ENCODE measurements around the gene AKAP4.

The AKAP4 gene, protein sequence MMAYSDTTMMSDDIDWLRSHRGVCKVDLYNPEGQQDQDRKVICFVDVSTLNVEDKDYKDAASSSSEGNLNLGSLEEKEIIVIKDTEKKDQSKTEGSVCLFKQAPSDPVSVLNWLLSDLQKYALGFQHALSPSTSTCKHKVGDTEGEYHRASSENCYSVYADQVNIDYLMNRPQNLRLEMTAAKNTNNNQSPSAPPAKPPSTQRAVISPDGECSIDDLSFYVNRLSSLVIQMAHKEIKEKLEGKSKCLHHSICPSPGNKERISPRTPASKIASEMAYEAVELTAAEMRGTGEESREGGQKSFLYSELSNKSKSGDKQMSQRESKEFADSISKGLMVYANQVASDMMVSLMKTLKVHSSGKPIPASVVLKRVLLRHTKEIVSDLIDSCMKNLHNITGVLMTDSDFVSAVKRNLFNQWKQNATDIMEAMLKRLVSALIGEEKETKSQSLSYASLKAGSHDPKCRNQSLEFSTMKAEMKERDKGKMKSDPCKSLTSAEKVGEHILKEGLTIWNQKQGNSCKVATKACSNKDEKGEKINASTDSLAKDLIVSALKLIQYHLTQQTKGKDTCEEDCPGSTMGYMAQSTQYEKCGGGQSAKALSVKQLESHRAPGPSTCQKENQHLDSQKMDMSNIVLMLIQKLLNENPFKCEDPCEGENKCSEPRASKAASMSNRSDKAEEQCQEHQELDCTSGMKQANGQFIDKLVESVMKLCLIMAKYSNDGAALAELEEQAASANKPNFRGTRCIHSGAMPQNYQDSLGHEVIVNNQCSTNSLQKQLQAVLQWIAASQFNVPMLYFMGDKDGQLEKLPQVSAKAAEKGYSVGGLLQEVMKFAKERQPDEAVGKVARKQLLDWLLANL

DNA sequence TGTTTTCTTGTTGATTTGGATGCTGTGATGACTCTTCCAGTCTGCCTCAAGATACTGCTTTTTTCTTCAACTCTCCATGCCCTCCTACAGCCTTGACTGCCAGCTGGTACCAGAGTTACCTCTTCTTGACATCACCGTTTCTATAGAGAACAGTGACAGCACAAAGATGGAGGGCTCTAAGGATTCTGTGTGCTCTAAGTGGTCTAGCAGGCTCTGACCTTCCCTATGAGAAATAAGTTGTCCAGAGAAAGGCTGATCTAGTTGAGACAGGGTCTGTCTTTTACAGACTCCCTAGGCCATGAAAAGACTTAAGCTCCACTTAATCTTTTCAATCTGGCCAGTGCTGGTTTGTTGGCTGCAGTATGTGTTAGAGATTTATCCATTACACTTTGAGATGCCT is at the start of gene AKAP4:
Gene AKAP4 (minus strand): TSS at position 101 of the 400 bp plus-strand sequence. CDS start 118 bp downstream, outside the sequence.
- DNase-seq (ENCODE audit: low read depth), result no peak
- no peak for TF ChIP-seq CTCF (conservative IDR thresholded peaks at IDR 0.05; ENCODE audit: control insufficient read depth, insufficient read depth, low read depth, low read length)
- H3K4me3 ChIP-seq (ENCODE audit: control insufficient read depth, low read depth, low read length), result no peak within 1 kb of the TSS

GRCh38 chrX:50211510-50211909 is 10.7 kb upstream of the AKAP4 start:
- H3K4me3 ChIP-seq (ENCODE audit: control insufficient read depth, low read depth, low read length), result no peak overlapping the region
- peak; percentile 31 for TF ChIP-seq CTCF (conservative IDR thresholded peaks at IDR 0.05; ENCODE audit: control insufficient read depth, insufficient read depth, low read depth, low read length)
- DNase-seq (ENCODE audit: low read depth), result peak; percentile 37

DNA sequence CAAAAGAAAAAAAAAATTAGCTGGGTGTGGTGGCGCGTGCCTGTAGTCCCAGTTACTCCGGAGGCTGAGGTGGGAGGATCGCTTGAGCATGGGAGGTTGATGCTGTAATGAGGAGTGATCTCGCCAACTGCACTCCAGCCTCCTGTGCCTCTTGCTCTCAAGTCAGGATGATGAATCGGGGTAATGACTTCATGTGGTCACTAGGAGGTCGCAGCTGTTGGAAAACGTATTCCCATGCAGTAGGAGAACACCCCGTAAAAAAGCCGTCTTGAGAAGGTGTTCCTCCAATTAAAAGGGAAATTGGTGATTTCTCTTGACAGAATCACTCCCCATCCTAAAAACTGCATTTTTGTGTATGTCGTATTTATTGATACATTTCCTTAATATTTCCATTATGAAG is 5.9 kb upstream of the AKAP4 start:
- DNase-seq (ENCODE audit: low read depth), result no peak
- no peak overlapping the region for H3K4me3 ChIP-seq (ENCODE audit: control insufficient read depth, low read depth, low read length)
- no peak for TF ChIP-seq CTCF (conservative IDR thresholded peaks at IDR 0.05; ENCODE audit: control insufficient read depth, insufficient read depth, low read depth, low read length)

DNA sequence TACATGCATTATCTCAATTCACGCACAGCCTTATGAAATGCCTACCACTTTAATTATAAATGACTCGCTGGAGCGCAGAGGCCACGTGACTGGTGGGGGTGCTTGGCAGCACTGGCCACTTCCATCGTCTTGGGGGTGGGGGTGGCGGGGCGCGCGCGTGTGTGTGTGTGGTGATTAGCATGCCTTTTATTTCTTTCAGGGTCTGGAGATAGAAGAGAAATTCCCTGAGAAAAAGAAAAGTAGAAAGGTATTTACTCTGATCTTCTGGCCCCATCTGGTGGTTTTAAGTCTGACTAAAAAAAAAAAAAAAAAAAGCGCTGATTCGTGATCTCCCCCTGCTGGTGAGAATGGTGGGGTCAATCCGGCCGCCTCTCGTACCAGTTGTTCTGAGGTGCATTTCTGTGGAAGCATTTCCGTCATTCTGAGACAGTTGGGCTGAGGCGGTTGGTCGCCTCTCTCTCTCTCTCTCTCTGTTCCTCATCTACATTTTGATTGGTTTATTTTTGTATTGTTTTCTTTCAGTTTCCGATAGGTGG is 3.6 kb upstream of the AKAP4 start, which contains the start of gene CCNB3:
Gene CCNB3 (plus strand): TSS at position 402 of the 536 bp plus-strand sequence. CDS start 80,399 bp downstream, outside the sequence.
- peak; percentile 76 for DNase-seq (ENCODE audit: low read depth)
- peak; percentile 68 for TF ChIP-seq CTCF (conservative IDR thresholded peaks at IDR 0.05; ENCODE audit: control insufficient read depth, insufficient read depth, low read depth, low read length)
- peak within 1 kb of the TSS; percentile 28 for H3K4me3 ChIP-seq (ENCODE audit: control insufficient read depth, low read depth, low read length)

GRCh38 chrX:50202539-50202938 is 1.7 kb upstream of the AKAP4 start:
- H3K4me3 ChIP-seq (ENCODE audit: control insufficient read depth, low read depth, low read length), result no peak overlapping the region
- peak; percentile 3 for DNase-seq (ENCODE audit: low read depth)
- no peak for TF ChIP-seq CTCF (conservative IDR thresholded peaks at IDR 0.05; ENCODE audit: control insufficient read depth, insufficient read depth, low read depth, low read length)

GRCh38 chrX:50198348-50198747 is 2.5 kb downstream of the AKAP4 start:
- no peak overlapping the region for H3K4me3 ChIP-seq (ENCODE audit: control insufficient read depth, low read depth, low read length)
- DNase-seq (ENCODE audit: low read depth), result no peak
- no peak for TF ChIP-seq CTCF (conservative IDR thresholded peaks at IDR 0.05; ENCODE audit: control insufficient read depth, insufficient read depth, low read depth, low read length)

All from fibroblast of mammary gland (primary cell).